GM18867 (cell line): ENCODE results near the gene MRAP2.
"Not testable (repeated sequence)": the region's sequence is repeated elsewhere in the genome, so short reads cannot be mapped to it uniquely, and the experiment has no call there.

ENCODE experiments used
- ATAC-seq: cut with Tn5 transposase; IDR thresholded peaks from one replicate; pipeline ENCODE4 v1.9.1; 2021; ENCODE audit warnings: mild to moderate bottlenecking, moderate library complexity; ENCODE audit not compliant: unreplicated experiment

Gene MRAP2

GRCh38 chr6:84074988-84075781 is 41.6 kb downstream of the MRAP2 start:
- no peak for ATAC-seq

DNA sequence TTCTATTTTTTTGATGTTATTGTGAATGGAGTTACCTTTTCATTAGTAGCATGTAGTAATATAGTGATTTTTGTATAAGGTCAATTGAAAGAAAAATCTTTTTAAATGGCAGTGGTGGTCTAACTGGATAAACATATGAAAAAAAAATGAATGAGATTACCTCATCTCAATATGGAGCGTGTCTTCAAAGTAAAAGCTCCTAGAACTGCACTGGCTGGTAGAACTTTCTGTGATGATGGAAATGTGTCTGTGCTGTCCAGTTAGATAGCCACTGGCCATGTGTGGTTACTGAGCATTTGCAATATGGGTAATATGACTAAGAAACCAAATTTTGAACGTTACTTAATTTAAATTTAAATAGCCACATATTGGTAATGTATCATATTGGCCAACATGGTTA is 44.1 kb downstream of the MRAP2 start:
- no peak for ATAC-seq

DNA sequence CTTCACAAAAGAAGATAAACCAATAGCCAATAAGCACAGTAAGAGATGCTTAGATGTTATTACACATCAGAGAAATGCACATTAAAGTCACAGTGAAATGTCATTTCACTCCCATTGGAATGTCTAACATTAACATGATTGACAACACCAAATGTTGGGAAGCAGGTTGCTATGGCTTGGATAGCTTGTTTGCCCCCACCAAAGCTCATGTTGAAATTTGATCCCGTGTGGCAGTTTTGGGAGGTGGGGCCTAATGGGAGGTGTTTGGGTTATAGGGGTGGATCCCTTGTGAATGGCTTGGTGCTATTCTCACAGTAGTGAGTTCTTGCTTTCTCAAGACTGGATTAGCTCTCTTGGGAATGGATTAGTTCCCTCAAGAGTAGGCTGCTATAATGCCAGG is 44.8 kb downstream of the MRAP2 start:
- no peak for ATAC-seq

GRCh38 chr6:84081222-84081621 is 47.6 kb downstream of the MRAP2 start:
- no peak for ATAC-seq

DNA sequence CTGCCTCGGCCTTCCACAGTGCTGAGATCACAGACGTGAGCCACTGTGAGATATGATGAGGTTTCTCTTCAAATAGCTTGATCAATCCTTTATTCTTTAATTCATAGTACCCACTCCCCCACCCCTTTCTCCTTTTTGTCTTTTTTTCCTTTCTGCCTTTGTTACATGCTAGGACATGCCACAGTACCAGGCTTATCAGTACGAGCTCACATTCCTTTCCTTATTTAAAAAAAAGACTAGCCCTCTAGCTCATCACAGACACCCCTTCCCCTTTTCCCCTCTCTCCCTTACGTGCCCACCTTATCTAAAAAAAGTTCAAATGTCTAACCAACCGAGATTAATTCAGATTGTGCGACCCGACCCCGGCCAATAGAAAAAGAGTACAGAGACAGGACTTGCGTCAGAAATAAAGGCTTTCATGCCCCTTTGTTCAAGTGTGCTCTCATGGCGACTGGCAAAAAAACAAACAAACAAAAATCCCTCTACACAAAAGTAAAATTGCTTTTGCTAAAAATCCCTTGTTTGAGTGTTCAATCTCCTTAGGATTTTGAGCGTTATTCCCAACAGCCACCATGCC is 49.2 kb downstream of the MRAP2 start:
- ATAC-seq = no peak

GRCh38 chr6:84084705-84085104 is 51.1 kb downstream of the MRAP2 start:
- not testable (repeated sequence) for ATAC-seq

- ATAC-seq = no peak
Observed at GRCh38 chr6:84086056-84086455, 52.5 kb downstream of the MRAP2 start.

DNA sequence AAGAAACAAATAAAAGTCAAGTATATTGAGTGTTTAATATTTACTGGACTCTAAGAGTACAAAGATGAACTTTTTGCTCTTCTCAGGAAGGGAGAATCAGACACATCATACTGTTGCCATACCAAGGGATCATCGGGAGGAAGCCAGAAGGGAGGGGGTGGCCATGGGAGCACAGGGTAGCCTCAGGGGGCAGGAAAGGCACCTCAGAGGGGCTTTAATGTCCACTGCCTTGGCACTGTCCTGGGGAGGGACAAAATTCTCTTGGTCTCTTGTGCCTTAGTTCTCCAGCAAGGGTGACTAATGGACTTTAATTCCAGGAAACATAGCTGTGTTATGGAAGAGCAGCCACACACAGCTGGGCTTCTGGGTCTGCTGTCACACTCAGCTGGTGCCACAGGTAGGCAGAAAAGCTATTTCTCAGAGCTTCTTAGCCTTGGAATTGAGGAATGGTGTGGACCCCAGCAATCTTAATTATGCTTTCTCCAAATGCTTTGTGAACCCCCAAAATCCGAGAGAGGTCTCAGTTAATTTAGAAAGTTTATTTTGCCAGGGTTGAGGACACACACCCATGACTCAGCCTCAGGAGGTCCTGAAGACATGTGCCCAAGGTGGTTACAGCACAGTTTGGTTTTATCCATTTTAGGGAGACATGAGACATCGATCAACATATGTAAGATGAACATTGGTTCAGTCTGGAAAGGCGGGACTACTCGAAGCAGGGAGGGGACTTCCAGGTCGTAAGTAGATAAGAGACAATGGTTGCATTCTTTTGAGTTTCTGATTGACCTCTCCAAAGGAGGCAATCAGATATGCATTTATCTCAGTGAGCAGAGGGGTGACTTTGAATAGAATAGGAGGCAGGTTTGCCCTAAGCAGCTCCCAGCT is 53.2 kb downstream of the MRAP2 start:
- no peak for ATAC-seq

- no peak for ATAC-seq
Observed at GRCh38 chr6:84089081-84089480, 55.5 kb downstream of the MRAP2 start.

DNA sequence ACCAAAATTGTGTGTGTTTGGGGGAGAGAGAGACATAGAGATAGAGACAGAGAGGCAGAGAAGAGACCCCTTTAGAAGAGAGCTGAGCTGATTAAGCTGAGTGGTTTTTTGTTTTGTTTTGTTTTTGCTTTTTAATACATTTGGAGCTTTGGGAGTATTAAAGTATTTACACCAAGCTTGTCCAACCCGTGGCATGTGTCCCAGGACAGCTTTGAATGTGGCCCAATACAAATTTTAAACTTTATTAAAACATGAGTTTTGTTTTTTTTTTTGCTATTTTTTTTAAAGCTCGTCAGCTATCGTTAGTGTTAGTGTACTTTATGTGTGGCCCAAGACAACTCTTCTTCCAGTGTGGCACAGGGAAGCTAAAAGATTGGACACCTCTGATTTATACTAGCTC is 56.0 kb downstream of the MRAP2 start:
- ATAC-seq = no peak

DNA sequence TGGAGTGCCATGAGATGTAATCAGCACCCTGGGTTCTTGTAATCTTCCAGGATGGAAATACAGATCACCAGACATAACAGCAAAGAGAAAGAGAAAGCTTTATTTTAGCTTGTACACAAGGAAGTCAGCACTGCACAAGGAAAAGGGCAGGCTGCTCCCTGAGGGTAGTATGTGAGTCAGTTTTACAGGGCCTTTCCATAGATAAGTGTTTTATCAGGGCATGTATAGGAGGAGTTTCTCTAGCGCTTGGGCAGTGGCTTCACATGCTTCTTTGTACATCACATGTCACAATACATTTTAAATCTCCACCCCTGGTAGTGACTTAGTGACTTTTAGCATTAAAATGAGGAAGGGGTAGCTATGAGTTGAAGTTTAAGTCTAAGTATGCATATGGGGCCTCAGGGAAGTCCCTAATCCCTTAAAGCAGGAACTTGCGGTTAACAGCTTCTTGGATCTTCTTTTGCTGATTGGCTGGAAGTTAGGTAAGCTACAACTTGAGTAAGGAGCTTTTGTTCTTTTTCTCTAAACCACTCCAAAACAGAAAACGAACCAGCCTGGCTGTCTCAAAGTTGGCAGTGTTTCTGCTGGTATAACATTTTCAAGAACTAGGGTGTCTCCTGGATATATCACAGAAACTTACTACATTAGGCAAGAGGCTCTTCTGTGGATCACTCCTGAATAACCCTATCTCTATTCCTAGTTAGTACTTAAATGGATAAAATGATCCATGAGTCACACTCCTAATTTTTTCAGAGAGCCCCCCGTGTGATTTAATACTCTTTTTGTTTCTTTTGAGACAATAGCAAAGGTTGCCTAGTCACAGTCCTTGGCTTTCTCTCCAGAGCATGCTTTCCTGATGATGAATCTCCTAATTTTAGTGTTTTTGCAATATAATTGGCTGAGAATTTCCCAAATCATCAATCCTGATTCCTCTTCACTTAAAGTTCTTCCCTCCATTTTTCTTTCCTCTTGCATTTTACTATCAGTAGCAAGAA is 60.2 kb downstream of the MRAP2 start:
- peak; percentile 68 for ATAC-seq

DNA sequence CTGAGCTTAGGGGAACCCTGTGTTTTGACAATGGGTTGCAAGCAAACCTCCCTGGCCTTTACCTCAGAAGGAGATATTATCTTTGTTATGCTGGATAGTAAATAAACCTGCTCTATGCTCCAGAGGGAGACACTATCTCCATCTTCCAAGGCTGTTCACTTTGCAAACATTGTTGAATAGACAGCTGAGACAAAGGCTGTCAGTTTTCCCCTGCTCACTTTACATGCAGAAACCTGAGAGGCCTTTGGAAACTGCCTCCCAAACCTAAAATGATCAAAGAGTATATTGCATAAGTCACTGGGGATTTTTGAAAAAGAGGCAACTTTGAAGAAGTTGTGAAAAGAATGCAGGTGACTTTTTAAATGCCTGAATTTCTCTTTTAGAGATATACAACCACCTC is 61.6 kb downstream of the MRAP2 start:
- ATAC-seq = no peak

DNA sequence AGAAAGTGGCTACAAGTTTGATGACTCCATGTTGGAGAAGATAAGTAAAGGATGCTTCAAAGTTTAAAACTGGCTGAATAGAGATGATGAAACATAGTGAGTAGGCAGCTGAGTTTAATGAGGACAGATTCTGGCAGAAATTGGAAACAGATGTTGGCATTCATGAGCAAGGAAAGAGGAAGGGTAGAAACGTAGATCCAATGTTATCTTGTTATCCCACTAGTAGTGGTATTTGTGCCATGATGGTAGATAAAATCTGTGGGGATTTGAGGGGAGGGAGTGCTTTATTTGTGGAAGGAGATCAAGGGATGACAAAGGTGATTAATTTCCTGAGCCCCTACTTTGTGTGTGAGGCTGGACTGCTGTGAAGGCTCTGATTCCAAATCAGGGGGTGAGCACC is 69.5 kb downstream of the MRAP2 start:
- no peak for ATAC-seq

DNA sequence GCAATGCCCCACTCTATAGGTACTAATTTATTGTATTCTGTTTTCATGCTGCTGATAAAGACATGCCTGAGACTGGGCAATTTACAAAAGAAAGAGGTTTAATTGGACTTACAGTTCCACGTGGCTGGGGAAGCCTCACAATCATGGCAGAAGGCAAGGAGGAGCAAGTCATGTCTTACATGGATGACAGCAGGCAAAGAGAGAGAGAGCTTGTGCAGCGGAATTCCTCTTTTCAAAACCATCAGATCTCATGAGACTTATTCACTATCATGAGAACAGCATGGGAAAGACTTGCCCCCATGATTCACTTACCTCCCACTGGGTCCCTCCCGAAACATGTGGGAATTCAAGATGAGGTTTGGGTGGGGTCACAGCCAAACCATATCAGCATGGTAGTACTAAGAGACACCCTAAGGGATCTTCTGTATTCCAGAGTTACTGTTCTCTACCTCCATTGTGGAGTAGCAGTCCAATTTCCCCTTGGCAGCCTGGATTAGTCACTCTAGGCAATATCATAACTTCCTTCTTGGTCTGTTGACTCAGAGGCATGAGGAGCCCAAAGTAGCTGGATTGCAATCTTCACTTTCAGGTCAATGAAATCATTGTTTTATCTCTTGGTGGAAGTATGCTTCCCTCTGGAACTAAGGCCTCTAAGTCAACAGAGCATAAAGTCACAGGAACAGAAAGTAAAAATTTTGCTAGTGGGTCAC is 71.8 kb downstream of the MRAP2 start:
- ATAC-seq = not testable (repeated sequence)

GRCh38 chr6:84107495-84107894 is 73.9 kb downstream of the MRAP2 start:
- ATAC-seq = no peak

DNA sequence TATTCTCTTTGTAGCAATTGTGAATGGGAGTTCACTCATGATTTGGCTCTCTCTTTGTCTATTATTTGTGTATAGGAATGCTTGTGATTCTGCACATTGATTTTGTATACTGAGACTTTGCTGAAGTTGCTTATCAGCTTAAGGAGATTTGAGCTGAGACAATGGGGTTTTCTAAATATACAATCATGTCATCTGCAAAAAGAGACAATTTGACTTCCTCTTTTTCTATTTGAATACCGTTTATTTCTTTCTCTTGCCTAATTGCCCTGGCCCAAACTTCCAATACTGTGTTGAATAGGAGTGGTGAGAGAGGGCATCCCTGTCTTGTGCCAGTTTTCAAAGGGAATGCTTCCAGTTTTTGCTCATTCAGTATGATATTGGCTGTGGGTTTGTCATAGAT is 77.8 kb downstream of the MRAP2 start:
- ATAC-seq = not testable (repeated sequence)

GRCh38 chr6:84114933-84115594 is 81.5 kb downstream of the MRAP2 start:
- not testable (repeated sequence) for ATAC-seq

DNA sequence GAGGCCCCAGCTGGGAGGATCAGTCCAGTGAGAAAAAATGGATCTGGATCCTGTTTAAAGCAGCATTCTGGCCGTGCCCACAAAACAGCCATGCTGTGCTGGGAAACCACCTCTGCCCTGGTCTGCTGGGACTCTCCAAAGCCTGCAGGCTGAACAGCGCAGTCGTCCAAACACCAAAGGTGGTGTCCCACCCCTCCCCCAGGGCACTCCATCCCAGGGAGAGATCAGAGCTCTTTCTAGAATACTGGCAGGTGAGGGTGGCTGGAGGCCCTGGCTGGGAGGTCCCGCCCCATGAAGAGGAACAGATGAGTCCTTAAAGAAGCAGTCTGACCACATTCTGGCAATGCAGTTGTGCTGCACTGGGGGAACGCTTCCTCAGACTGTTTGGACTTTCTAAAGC is 84.6 kb downstream of the MRAP2 start:
- no peak for ATAC-seq

GRCh38 chr6:84119277-84119676 is 85.7 kb downstream of the MRAP2 start:
- ATAC-seq = no peak
